Liver (tissue), 3 donors: ENCODE results near the gene KRT6C.

ENCODE experiments used
- ATF3 ChIP-seq: IDR thresholded peaks from 2 replicates; pipeline ENCODE4 v1.6.1; 2016; ENCODE audit warnings: antibody characterized with exemption
- CTCF ChIP-seq: fragments of 150-350 bp; IDR thresholded peaks from 2 replicates; pipeline ENCODE4 v1.5.1; 2017; ENCODE audit warnings: improper control_type of control experiment, low read depth, low read length; ENCODE audit not compliant: missing input control
- EGR1 ChIP-seq, 2 donors: IDR thresholded peaks; 2 replicates each; pipeline ENCODE4 v1.6.1; 2016 to 2018; ENCODE audit warnings: antibody characterized with exemption in 2 of 2, low read depth in 2 of 2
- GABPA ChIP-seq, 2 donors: IDR thresholded peaks in 1 of 2; conservative IDR thresholded peaks in 1 of 2; 2 replicates each; pipeline ENCODE4 v1.6.1; 2016; ENCODE audit warnings: antibody characterized with exemption in 2 of 2, mild to moderate bottlenecking in 1 of 2, moderate library complexity in 1 of 2
- HNF4G ChIP-seq: IDR thresholded peaks from 2 replicates; pipeline ENCODE4 v1.6.1; 2016; ENCODE audit warnings: antibody characterized with exemption
- JUND ChIP-seq, 2 donors: IDR thresholded peaks; 2 replicates each; pipeline ENCODE4 v1.6.1; 2016; ENCODE audit warnings: antibody characterized with exemption in 2 of 2
- RAD21 ChIP-seq, 2 donors: IDR thresholded peaks; 2 replicates each; pipeline ENCODE4 v1.6.1; 2016; ENCODE audit warnings: antibody characterized with exemption in 2 of 2, mild to moderate bottlenecking in 2 of 2
- REST ChIP-seq: IDR thresholded peaks from 2 replicates; pipeline ENCODE4 v1.6.1; 2016; ENCODE audit warnings: antibody characterized with exemption, mild to moderate bottlenecking
- RXRA ChIP-seq, 2 donors: IDR thresholded peaks; 2 replicates each; pipeline ENCODE4 v1.6.1; 2017 to 2018; ENCODE audit warnings: antibody characterized with exemption in 2 of 2, mild to moderate bottlenecking in 1 of 2
- SP1 ChIP-seq: IDR thresholded peaks from 2 replicates; pipeline ENCODE4 v1.6.1; 2018; ENCODE audit warnings: antibody characterized with exemption, mild to moderate bottlenecking
- TAF1 ChIP-seq: conservative IDR thresholded peaks from 2 replicates; pipeline ENCODE4 v1.6.1; 2016; ENCODE audit warnings: antibody characterized with exemption, mild to moderate bottlenecking
- YY1 ChIP-seq: IDR thresholded peaks from 2 replicates; pipeline ENCODE4 v1.6.1; 2016; ENCODE audit warnings: antibody characterized with exemption, mild to moderate bottlenecking
- TF ChIP-seq, protein P1 (sequence below): IDR thresholded peaks from 2 replicates; pipeline ENCODE4 v1.6.1; 2016; ENCODE audit warnings: antibody characterized with exemption
- TF ChIP-seq, protein P2 (sequence below): IDR thresholded peaks from 2 replicates; pipeline ENCODE4 v1.6.1; 2016; ENCODE audit warnings: antibody characterized with exemption
- donor health status: healthy.
- donor health status: healthy.

GRCh38 chr12:52432559-52433207 is 40.9 kb downstream of the KRT6C start:
- TF ChIP-seq HNF4G (no peak), JUND (IDR thresholded peaks at IDR 0.05) (no peak), CTCF (no peak), REST (no peak), YY1 (no peak), SP1 (no peak), RAD21 (IDR thresholded peaks at IDR 0.05) (no peak), GABPA (IDR thresholded peaks at IDR 0.05 in 1 of 2, conservative IDR thresholded peaks at IDR 0.05 in 1 of 2) (no peak), EGR1 (IDR thresholded peaks at IDR 0.05; ENCODE audit: low read depth in 2 of 2) (no peak), ATF3 (no peak), TAF1 (no peak), RXRA (IDR thresholded peaks at IDR 0.05) (no peak)
- TF ChIP-seq, protein P1, sequence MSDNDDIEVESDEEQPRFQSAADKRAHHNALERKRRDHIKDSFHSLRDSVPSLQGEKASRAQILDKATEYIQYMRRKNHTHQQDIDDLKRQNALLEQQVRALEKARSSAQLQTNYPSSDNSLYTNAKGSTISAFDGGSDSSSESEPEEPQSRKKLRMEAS: no peak
- TF ChIP-seq, protein P2, sequence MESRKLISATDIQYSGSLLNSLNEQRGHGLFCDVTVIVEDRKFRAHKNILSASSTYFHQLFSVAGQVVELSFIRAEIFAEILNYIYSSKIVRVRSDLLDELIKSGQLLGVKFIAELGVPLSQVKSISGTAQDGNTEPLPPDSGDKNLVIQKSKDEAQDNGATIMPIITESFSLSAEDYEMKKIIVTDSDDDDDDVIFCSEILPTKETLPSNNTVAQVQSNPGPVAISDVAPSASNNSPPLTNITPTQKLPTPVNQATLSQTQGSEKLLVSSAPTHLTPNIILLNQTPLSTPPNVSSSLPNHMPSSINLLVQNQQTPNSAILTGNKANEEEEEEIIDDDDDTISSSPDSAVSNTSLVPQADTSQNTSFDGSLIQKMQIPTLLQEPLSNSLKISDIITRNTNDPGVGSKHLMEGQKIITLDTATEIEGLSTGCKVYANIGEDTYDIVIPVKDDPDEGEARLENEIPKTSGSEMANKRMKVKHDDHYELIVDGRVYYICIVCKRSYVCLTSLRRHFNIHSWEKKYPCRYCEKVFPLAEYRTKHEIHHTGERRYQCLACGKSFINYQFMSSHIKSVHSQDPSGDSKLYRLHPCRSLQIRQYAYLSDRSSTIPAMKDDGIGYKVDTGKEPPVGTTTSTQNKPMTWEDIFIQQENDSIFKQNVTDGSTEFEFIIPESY: no peak
